Psoas muscle (tissue), 8 donors: Measurements from ENCODE around the gene OR2A2. TPM values are rescaled to one million over a fixed set of nuclear protein-coding genes. Genes with fewer than 3 reads are reported as not detected.

ENCODE experiments used
- ATAC-seq, 4 donors: fragments of 200-7000 bp; cut with Tn5 transposase; one replicate each; pipeline ENCODE4 v1.9.1; 2020; ENCODE audit warnings: moderate library complexity in 3 of 4, mild to moderate bottlenecking in 2 of 4
- DNase-seq, 2 donors: peaks; one replicate each; pipeline ENCODE4 v3.0.0-alpha.2; 2020
- H3K27ac ChIP-seq: fragments of 200-600 bp; one replicate; pipeline ENCODE4 v1.8.0; 2022
- H3K27me3 ChIP-seq, 3 donors: fragments of 200-600 bp in 1 of 3; one replicate each; pipeline versions ENCODE4 v1.6.1 to v1.8.0; 2013 to 2022; ENCODE audit warnings: low read length in 2 of 3, mild to moderate bottlenecking in 2 of 3, moderate library complexity in 1 of 3; ENCODE audit not compliant: insufficient read depth in 3 of 3
- H3K36me3 ChIP-seq, 2 donors: fragments of 200-600 bp in 1 of 2; one replicate each; pipeline versions ENCODE4 v1.6.1 to v1.8.0; 2013 to 2022; ENCODE audit warnings: low read depth in 1 of 2, mild to moderate bottlenecking in 1 of 2, moderate library complexity in 1 of 2; ENCODE audit not compliant: insufficient read depth in 1 of 2
- H3K4me1 ChIP-seq: fragments of 200-600 bp; one replicate; pipeline ENCODE4 v1.8.0; 2022
- H3K4me3 ChIP-seq: fragments of 200-600 bp; one replicate; pipeline ENCODE4 v1.8.0; 2022; ENCODE audit warnings: mild to moderate bottlenecking
- H3K9me3 ChIP-seq: fragments of 200-600 bp; one replicate; pipeline ENCODE4 v1.8.0; 2022
- CTCF ChIP-seq: fragments of 200-600 bp; IDR thresholded peaks from one replicate; pipeline ENCODE4 v1.8.0; 2022; ENCODE audit warnings: antibody characterized with exemption
- WGBS, 3 donors: extraction: QIAGEN DNeasy Blood & Tissue Kit; methylation state at CpG; one replicate each; pipeline versions ENCODE4 v1.1.6 to v1.1.7; 2013; 5-methylcytosine and 5-hydroxymethylcytosine counted together
- intact Hi-C, 2 donors: fragments of 100-400 bp; cut with DNase I; formaldehyde crosslinking; loops; one replicate each; pipeline versions ENCODE4 v1.11.0 to v1.14.2; 2022
- polyA plus RNA-seq, 3 donors: library from polyadenylated mRNA; stranded (reverse); fragments of 200-250 nt; gene quantifications; one replicate each; pipeline ENCODE4 v1.2.3, GENCODE V29; 2013
- total RNA-seq, 4 donors: library from RNA; stranded (reverse); fragmentation: NEBNext Ultra II Directional in 2 of 4; extraction: Animal tissue kit (Norgen Biotek cat#: 25700) in 2 of 4; gene quantifications; one replicate each; pipeline versions ENCODE4 v1.2.1 to v1.2.4, GENCODE V29; 2021 to 2023
- donor health status: healthy with polysubstance abuse.
- donor health status: DM: no; HTN: no; CAD: no; lungs with moderate emphysema.
- donor health status: Bipolar disorder and iron deficiency.
- donor health status: healthy.
- donor health status: DM: yes; HTN: yes; CAD: no.
- donor health status: DM: no; HTN: no; CAD: no.
- donor health status: DM: no; HTN: no; CAD: no.
- donor health status: DM: yes; HTN: yes; CAD: no.

Gene OR2A2
- total and polyA plus RNA-seq, 7 donors = not detected

- no peak overlapping the region for H3K4me3 ChIP-seq
- no peak for TF ChIP-seq CTCF
- intact Hi-C loops = no loop called here
- DNase-seq (no peak), ATAC-seq (no peak)
- H3K27me3 ChIP-seq = peaks cover 0 to 1% (median 0%) of the 10 kb centered on the region in 3 donors
- H3K36me3 ChIP-seq = no peaks in the 10 kb centered on the region
- H3K9me3 ChIP-seq = no peaks in the 10 kb centered on the region
- H3K4me1 ChIP-seq = no peaks in the 10 kb centered on the region
- no peak overlapping the region for H3K27ac ChIP-seq
- WGBS, 3 donors = 51 to 58% (median 58%) methylated on average over 3 of the region's 3 CpGs
These were observed 8.8 kb upstream of the OR2A2 start for GRCh38 chr7:144100607-144101006.

GRCh38 chr7:144102041-144102440 is 7.3 kb upstream of the OR2A2 start:
- Histone ChIP-seq H3K36me3 (no peaks in the 10 kb centered on the region), H3K9me3 (no peaks in the 10 kb centered on the region), H3K4me1 (no peaks in the 10 kb centered on the region), H3K27ac (no peak overlapping the region), H3K4me3 (no peak overlapping the region), H3K27me3 (no peaks in the 10 kb centered on the region)
- ATAC-seq (no peak), DNase-seq (no peak)
- intact Hi-C loops = no loop called here
- no peak for TF ChIP-seq CTCF

- Histone ChIP-seq H3K9me3 (no peaks in the 10 kb centered on the region), H3K4me1 (no peaks in the 10 kb centered on the region), H3K27me3 (no peaks in the 10 kb centered on the region), H3K4me3 (no peak overlapping the region), H3K27ac (no peak overlapping the region), H3K36me3 (no peaks in the 10 kb centered on the region)
- ATAC-seq (no peak), DNase-seq (no peak)
- no peak for TF ChIP-seq CTCF
- intact Hi-C loops = no loop called here
These were observed 4.2 kb upstream of the OR2A2 start for GRCh38 chr7:144105211-144105610.

GRCh38 chr7:144110272-144110671 is 889 bp downstream of the OR2A2 start:
- intact Hi-C loops = no loop called here
- 75 to 79% (median 77%) methylated on average over 5 of the region's 5 CpGs for WGBS, 3 donors

More at GRCh38 chr7:144110272-144110671, 889 bp downstream of the OR2A2 start:
- Histone ChIP-seq H3K27ac (no peak overlapping the region), H3K27me3 (peaks cover 0 to 3% (median 0%) of the 10 kb centered on the region in 3 donors), H3K4me3 (no peak overlapping the region), H3K4me1 (no peaks in the 10 kb centered on the region), H3K36me3 (no peaks in the 10 kb centered on the region), H3K9me3 (no peaks in the 10 kb centered on the region)
- ATAC-seq = no peak
- no peak for DNase-seq
- TF ChIP-seq CTCF = no peak
